GM10847 (cell line): Measurements from ENCODE around the gene LRRC73.

Experiments
- POLR2A ChIP-seq: IDR thresholded peaks from 2 replicates; pipeline ENCODE4 v1.6.1; 2011; ENCODE audit not compliant: insufficient read length; ENCODE audit errors: extremely low read depth

Gene LRRC73

DNA sequence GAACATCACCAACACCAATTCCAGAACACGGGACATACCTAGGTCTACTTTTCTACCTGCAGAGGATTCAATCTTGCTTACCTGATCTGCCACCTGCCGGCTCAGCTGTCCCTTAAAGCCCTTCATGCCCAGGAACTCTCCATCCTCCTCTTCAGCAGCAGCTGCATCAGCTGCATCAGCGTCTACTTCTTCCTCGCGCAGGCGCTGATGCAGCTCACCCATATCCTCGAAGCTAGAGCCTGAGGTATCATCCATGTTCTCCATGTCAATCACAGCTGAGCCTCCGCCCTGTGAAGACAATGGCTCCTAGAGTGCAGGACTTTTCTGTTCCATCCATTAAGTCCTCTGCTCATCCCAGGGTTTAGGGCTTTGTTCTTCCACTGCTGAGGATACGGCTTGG is 5.7 kb upstream of the LRRC73 start:
- no peak for TF ChIP-seq POLR2A

GRCh38 chr6:43511824-43512415 is 1.8 kb upstream of the LRRC73 start:
- no peak for TF ChIP-seq POLR2A

GRCh38 chr6:43510827-43511163 is 649 bp upstream of the LRRC73 start:
- TF ChIP-seq POLR2A: no peak

GRCh38 chr6:43509142-43509983 is 783 bp downstream of the LRRC73 start:
- TF ChIP-seq POLR2A: no peak

DNA sequence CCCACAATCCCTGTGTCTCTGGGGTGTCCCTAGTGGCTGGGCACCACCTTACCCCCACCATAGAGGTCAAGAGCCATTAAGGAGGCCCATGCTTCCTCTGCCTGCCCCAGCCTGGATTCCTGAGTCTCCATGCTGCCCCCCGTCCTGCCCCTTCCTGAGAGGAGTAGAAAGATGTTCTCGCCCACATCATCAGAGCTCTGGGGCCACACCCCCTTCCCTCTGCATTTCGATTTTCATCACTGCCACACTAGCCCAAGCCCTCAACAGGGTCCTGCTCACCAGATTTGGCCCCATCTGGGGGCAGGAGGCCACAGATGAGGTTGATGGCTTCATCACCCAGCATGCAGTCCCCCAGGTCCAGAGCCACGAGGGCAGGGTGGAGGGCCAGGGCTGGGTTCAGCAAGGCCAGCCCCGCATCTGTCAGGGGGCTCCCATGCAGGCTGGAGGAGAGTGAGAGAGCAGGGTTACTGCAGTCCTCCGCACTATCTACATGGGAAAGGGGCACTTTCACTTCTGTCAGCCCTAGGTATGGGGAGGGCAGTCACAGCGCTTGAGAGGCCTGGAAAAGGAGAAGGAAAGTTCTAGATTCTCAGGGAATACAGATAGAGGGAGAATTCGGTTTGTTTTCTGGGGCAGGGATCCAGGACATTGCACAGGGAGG is 1.5 kb downstream of the LRRC73 start:
- TF ChIP-seq POLR2A: no peak

DNA sequence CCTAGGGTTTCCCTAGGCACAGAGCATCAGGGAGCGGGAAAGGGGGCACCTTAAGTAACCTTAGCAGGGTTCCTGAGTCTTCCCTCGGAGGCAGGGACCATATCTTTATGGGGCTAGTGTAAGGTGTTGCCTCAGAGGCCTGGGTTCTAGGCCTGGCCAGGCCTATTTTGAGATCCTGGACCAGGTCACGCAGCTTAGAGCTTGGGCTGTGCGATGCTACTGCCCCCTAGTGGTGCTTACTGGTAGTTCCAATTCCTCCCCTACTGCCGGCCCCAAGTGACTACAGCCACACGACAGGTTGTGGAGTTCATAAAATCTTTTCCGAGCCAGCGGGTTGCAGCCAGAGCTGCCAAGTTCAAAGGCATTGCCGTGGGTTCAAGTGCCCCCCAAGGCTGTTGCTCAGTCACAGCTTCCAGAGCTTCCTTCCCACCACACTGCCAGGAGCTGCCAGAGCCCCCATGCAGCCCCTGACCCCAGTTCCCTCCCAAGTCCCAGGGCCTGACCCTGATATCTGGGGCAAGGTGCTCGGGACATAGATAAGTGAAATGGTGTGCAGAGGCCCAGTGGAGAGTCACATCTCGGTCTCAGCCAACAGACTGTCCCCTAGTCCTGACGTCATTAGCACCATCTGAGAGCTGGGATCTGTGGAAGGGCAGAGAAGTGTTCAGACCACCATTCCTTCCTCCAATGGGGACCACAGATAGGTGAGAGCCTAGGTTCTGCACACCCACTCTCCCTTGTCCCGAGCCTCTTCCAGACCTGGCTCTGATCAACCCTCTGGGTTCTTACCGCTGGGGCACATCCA is 3.3 kb downstream of the LRRC73 start:
- no peak for TF ChIP-seq POLR2A

GRCh38 chr6:43506171-43506570 is 4.0 kb downstream of the LRRC73 start:
- TF ChIP-seq POLR2A: no peak

DNA sequence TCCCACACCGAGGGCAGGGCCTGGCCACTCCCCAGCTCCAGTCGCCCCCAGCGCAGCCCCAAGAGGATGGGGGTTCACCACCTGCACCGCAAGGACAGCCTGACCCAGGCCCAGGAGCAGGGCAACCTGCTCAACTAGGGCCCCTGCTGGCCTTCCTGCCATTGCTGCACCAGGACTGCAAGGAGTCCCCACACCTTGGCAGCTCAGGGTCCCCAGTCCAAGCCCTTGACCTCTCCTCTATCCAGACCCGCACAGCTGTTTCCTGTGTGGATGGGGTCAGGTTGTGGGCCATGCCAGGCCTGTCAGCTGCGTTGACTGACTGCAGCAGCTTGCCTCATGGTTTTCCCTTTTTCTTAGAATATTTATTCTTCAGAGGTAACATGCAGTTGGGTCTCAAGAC is 4.4 kb downstream of the LRRC73 start:
- no peak for TF ChIP-seq POLR2A

- no peak for TF ChIP-seq POLR2A
These were observed 5.2 kb downstream of the LRRC73 start for GRCh38 chr6:43504756-43505593.

DNA sequence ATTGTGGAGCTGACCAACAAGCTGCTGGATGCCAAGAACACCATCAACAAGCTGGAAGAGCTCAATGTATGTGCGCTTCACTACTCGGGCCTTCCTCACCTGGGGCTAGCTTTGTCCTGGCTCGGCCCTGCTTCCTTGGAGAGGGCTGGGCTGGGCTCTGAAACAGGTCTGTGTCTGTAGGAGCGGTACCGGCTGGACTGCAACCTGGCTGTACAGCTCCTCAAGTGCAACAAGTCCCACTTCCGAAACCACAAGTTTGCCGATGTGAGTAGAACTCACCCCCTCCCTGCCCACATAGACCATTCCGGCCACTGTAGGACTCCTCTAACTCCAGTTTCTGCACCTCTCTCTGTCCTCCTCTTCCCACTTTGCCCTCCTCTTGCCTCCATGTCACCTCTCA is 6.7 kb downstream of the LRRC73 start:
- no peak for TF ChIP-seq POLR2A

DNA sequence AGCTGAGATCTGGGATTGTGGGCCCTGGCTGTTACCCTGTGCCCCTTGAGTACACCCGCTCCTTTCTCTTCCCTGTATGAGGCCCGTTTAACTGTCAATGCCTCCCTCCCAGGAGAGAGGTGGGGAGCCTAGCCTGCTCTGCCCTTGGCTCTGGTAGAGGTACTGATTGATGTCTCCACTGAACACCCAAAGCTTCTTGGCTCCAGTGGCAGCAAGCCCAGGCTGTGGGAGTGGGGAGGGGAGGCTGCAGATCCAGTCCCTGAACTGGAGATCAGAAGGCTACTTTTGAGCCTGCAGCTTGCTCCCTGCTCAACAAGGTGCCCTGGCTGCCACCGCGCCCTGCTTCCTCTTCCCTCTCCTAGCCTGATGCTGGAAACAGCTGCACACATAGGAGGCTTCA is 7.5 kb downstream of the LRRC73 start:
- no peak for TF ChIP-seq POLR2A

- no peak for TF ChIP-seq POLR2A
These were observed 9.2 kb downstream of the LRRC73 start for GRCh38 chr6:43500921-43501320.

GRCh38 chr6:43499028-43499815 is 10.9 kb downstream of the LRRC73 start:
- TF ChIP-seq POLR2A: no peak

DNA sequence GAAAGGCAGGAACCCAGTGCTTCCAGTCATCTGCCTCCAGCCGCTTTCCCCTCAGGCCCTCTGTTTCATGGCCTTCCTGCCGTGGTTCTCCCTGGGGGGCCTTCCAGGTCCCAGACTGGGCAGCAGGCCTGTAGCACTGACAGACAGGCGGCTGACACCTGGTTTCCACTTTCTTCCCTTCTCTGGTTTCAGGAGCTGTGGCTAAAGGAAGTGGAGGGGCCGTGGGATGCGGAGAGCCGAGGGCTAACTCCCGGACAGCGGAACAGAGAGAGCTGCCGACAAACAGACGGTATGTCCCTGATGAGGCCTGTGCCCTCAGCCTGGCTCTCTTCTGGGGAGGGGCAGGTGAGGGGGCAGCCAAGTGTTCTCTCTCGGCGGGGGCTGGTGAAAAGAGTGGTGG is 12.5 kb downstream of the LRRC73 start:
- TF ChIP-seq POLR2A: no peak
